GM12801 (cell line): ENCODE results near the gene CDCP1.

Experiments used
- TF ChIP-seq, protein P1 (sequence below): IDR thresholded peaks from one replicate; pipeline ENCODE4 v1.5.1; 2011; ENCODE audit warnings: control low read depth; ENCODE audit not compliant: insufficient read length; ENCODE audit errors: extremely low read depth

Gene CDCP1

DNA sequence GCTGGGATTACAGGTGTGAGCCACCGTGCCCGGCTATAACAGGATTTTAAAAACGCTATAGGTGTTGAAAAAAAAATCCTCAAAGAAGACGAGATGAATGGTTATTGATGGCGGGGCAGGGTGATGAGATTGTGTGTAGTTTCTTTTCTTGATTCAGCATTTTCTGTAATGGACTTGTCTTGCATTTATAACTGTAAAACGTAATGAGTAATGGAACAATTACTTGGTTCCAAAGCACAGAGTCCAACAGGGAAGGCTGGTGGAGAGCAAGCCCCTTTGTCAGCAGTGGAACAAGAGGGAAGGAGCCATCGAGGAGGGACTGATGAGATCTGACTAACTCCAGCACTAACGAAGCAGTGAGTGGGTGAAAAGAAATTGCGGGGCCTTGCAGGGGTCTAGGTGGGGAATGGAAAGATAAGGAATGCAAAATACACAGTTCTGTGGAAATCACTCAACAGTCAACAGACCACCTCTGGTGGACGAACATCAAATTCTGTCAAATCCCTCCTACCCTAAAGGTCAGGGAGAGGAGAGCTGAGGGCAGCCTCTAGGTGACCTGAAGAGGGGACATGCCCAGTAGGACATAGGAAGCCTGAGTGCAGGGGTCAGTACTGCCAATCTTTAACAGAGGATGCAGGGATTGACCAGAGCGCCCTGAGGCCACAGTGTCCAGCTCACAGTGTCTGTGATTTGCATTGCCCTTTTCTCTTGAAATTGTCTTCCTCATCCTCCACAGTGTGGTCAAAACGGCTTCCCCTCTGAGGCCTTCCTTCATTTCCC lies 23.1 kb upstream of the CDCP1 start:
- TF ChIP-seq, protein P1, sequence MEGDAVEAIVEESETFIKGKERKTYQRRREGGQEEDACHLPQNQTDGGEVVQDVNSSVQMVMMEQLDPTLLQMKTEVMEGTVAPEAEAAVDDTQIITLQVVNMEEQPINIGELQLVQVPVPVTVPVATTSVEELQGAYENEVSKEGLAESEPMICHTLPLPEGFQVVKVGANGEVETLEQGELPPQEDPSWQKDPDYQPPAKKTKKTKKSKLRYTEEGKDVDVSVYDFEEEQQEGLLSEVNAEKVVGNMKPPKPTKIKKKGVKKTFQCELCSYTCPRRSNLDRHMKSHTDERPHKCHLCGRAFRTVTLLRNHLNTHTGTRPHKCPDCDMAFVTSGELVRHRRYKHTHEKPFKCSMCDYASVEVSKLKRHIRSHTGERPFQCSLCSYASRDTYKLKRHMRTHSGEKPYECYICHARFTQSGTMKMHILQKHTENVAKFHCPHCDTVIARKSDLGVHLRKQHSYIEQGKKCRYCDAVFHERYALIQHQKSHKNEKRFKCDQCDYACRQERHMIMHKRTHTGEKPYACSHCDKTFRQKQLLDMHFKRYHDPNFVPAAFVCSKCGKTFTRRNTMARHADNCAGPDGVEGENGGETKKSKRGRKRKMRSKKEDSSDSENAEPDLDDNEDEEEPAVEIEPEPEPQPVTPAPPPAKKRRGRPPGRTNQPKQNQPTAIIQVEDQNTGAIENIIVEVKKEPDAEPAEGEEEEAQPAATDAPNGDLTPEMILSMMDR, result no peak

DNA sequence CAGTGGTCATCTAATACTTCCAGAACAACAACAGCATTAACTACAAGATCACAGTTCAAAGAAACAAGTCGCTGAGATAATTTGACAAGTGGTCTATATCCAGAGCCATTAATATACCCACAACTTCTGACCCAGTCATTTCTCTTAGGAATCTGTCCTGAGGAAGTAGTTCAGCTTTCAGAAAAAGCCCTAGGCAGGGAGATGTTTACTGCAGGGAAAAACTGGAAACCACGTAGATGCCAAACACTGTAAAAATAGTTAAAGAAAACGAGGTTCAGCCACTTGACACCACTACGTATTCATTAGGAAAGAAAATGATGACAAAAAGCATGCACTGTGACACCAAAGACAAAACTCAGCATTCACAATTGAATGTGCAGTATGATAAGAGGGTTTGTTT lies 22.3 kb upstream of the CDCP1 start:
- TF ChIP-seq, protein P1, result no peak

DNA sequence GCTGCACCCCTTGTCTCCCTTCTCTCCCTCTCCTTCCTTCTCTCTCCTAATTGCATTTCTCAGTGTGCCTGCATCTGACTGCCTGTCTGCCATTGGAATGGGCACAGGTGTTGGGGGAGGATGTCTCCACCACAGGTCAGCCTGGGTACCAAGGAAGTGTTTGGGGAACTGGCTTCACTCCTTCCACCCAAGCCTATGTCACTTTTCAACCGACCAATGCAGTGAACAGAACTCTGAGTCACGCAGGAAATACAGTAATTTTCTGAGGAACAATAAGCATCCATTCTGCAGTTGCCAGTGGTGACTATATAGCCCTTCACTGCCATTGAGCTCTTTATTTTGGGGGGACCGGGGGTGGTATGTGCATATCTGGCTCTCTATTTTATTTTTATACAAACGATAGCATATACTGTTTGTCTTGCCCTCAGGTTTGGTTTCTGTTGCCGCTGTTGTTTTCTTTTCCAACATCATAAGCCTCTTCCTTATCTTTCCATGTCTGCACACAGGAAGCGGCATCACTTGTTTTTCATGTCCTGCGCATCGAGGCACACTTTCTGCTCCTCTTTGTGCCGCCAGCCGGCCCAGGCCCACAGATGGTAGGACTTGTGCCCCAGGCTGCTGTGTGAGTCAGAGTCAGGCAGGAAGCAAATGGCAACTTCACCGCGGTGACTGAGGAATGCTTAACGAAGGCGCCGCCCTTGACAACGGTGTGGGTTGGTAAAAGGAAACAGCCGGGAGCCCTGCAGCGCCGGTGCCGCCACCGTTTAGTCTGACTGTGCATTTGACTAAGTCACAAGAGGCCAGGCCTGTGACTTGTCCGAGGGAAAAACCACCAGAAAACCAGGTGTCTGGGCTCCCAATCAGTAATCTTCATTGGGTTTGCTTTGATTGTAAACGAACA lies 21.1 kb upstream of the CDCP1 start:
- TF ChIP-seq, protein P1, result no peak

DNA sequence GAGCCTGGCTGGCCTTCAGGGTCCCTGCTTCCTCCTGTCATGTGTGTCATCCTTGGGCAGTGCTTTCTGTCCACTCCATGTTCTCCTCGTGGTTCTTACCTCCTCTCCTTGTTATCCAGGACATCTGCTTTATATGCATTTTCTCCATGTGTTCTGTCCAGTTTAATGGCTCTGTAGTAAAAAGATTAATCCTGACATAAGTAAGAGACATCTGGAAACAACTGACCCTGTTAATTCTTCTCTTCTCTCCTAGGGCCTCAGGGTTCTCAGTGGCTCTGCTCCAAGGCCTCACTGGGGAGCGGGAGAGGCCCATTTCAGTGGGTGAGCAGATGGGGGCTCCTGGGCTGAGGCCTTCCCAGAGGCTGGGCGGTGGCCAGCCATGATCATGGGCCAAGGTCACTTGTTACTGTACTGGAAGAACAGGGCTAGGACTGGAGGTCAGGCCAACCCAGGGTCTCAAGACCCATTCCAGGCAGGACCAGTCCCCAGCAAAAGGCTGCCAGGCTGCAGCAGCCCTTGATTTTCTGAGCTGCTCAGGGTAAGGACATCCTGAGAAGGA lies 20.2 kb upstream of the CDCP1 start:
- TF ChIP-seq, protein P1, result no peak

DNA sequence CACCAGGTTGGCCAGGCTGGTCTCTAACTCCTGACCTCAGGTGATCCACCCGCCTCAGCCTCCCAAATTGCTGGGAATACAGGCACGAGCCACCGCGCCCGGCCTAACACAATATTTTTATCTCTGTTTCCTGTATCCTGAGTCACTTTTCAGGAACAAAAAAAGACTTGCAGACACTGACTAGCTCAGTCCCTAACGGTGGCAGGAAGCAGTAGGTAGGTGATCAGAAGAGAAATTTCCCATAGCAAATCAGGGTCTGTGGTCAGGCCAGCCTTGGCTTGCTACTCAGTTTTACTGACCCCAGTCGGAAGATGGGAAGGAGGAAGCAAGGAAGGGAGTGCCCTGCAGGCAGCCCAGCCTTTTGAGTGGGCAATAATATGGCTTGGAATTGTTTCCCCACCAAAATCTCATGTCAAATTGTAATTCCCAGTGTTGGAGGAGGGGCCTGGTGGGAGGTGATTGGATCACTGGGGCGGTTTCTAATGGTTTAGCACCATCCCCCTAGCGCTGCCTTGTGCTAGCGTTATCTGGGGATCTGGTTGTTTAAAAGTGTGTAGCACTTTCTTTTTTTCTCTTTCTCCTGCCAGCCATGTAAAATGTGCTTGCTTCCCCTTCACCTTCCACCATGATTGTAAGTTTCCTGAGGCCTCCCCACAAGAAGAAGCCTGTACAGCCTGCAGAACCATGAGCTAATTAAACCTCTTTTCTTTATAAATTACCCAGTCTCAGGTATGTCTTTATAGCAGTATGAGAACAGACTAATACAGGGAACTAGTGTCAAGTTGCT lies 19.5 kb upstream of the CDCP1 start:
- TF ChIP-seq, protein P1, result no peak

DNA sequence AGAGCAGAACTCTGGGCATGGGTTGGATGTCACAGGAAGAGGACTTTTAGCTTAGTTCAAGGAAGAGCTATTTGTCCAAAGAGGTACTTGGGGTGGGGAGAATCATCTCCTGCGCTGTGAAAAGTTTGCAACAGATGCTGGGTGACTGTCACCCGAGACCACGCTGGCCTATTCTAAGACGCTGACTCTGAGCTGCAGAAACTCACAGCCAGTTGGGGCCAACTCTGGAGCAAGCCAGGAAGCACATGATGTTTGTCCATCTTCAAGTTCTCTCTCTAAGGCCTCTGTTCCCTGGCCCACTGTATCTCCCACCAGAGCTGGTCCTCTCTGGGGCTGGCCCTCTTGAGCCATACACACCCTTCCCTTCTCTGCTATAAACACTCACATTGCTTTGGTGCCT lies 17.9 kb upstream of the CDCP1 start:
- TF ChIP-seq, protein P1, result no peak

DNA sequence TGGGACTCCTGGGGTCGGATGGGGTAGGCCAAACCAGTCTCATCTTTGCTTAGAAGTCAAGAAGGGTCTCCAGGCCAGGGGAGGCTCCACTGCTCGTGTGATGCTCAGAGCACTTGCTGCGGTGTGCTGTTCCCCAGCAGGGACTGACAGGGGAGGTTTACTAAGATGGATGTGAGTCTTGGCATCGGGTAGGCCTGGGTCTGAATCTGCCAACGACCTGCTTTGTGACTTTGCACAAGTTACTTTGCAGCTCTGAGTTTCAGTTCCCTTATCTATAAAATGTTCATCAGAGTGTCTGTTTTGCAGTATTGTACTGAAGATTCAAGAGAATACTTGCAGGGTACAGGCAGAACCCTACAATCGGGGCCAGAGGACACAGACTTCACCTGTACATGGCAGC lies 17.3 kb upstream of the CDCP1 start:
- TF ChIP-seq, protein P1, result no peak
